Erythroblast (primary cell): ENCODE data around the gene SPATA16.

Experiments used
- GATA1 ChIP-seq: IDR thresholded peaks from 2 replicates; pipeline ENCODE4 v1.6.1; 2011; ENCODE audit warnings: low read depth, mild to moderate bottlenecking, control low read depth, low read length, moderate library complexity
- POLR2A ChIP-seq: IDR thresholded peaks from 2 replicates; pipeline ENCODE4 v1.6.1; 2011; ENCODE audit warnings: mild to moderate bottlenecking, low read length

DNA sequence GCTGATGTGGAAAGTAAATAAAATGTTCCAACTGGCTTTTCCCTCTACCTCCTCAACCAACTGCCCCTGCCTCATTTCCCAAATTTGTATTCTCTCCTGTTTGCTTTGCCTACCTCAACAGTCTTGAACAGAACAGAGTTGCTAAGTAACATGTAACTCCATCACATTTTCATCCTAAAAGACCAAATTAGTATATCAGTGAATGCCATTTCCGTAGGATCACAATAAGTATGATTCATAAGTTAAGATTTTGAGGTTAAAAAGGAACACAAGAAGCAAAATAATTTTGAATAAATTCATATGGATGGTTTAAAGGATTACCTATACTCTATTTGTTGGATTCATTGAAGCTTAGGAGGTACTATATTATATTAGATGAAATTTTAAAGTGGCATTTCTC is 235.6 kb downstream of the SPATA16 start:
- TF ChIP-seq POLR2A = no peak
- TF ChIP-seq GATA1 = no peak
